GM12874 (cell line): Measurements from ENCODE around the gene MAPKAP1.

Experiments used
- CTCF ChIP-seq: IDR thresholded peaks from 2 replicates; pipeline ENCODE4 v1.5.1; 2011; ENCODE audit warnings: low read depth, mild to moderate bottlenecking, control low read depth, low read length, moderate library complexity; ENCODE audit not compliant: insufficient read depth

Gene MAPKAP1

GRCh38 chr9:125726456-125727132, 19.6 kb upstream of the MAPKAP1 start:
- TF ChIP-seq CTCF, result no peak

- TF ChIP-seq CTCF, result no peak
Measured at GRCh38 chr9:125707472-125707804, 430 bp upstream of the MAPKAP1 start.

DNA sequence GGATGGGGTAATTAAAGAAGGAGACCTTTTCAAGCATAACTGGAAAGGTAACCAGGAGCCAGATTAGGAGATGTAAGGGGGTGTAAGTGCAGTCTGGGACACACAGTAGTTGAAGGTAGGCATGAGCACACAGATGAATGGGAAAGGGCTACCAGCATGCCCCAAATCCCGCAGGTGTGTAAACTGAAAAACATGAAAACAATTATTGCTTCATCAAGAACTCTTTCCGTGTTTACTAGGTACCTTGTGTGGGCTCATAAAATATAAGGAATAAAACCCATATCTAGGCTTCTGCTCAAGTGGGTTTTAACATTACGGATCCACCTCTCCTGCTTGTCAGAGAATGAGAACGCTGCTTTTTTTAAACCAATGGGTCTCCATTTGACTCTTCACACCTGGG, 1.1 kb downstream of the MAPKAP1 start:
- no peak for TF ChIP-seq CTCF

DNA sequence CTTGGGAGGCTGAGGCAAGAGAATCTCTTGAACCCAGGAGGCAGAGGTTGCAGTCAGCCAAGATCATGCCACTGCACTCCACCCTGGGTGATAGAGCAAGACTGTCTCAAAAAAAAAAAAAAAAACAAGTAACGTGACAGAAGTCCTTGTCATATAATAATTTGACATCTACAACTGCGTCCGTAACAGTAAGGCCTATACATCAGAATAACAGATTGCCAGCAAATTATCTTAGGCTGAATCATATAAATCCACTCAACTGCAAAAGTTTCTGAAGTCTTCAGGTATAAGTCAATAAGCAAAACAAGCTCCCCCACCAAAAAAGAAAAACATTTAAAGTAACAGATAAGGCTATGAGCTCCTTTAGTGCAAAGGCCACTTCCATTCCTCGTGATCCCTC, 3.3 kb downstream of the MAPKAP1 start:
- TF ChIP-seq CTCF, result no peak

- TF ChIP-seq CTCF, result no peak
Measured at GRCh38 chr9:125701351-125701750, 5.7 kb downstream of the MAPKAP1 start.

DNA sequence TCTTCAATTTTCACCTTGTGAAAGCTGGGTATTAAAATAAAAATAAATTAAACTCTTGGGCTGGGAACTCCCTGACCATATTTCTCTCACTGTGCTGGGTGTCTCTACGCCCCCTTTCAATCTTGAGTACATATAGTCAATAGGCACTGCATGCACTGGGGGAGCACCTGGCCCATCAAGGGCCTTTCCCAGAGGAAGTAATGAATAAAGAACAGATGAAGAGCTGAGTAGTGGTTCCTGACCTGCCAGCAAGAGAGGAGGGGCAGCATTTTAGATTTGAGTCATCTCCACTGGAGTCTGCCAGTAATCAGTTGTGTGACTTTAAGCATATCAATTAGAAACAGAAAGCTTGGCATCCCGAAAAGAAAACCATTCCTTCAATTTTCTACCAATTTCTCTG, 6.2 kb downstream of the MAPKAP1 start:
- TF ChIP-seq CTCF, result no peak

- TF ChIP-seq CTCF, result no peak
Measured at GRCh38 chr9:125699870-125700269, 7.1 kb downstream of the MAPKAP1 start.
